ENCODE data around the gene MAGI2. TPM values are rescaled to one million over a fixed set of nuclear protein-coding genes. Genes with fewer than 3 reads are reported as not detected.

The MAGI2 gene
- total RNA-seq, 1 experiment from 2014 or later, result 14.3 TPM

DNA sequence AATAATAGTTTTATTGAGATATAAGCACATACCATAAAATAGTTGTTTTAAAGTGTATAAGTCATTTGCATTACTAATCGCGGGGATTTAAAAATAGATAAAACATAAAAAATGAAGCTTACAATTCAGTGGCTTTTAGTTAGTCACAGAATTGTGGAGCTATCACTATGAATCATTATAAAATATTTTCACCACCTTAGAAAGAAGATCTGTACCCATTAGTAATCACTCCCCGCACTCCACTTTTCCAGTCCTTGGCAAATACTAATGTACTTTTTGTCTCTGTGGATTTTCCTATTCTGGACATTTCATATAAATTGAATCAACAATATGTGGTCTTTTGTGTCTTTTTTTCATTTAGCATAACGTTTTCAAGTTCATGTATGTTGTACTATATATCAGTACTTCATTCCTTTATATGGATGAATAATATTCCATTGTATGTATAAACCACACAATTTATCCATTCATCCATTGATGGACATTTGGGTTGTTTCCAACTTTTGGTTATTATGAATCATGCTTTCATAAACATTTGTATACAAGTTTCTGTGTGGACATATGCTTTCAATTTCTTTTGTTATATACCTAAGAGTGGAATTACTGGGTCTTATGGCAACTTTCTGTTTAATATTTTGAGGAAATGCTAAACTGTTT lies 162.5 kb downstream of the MAGI2 start:
- no peaks in the 10 kb centered on the region for H3K79me1 ChIP-seq (ENCODE audit: insufficient read depth, low read depth, low read length, poor library complexity, severe bottlenecking)
- H3K27ac ChIP-seq (ENCODE audit: insufficient read length, low read depth, low read length), result no peak overlapping the region
- DNase-seq, result no peak
- H3K4ac ChIP-seq (ENCODE audit: low read depth, low read length), result no peak overlapping the region
- H4K5ac ChIP-seq (ENCODE audit: insufficient read length, low read depth, low read length), result no peak overlapping the region
- no peak overlapping the region for H3K56ac ChIP-seq (ENCODE audit: insufficient read length, low read depth, low read length)
- no peaks in the 10 kb centered on the region for H3K9me3 Mint-ChIP-seq
- no peaks in the 10 kb centered on the region for H4K20me1 ChIP-seq (ENCODE audit: control insufficient read depth, insufficient read depth, insufficient read length)
- H3K9ac ChIP-seq (ENCODE audit: extremely low read depth, insufficient read length, low read length), result no peak overlapping the region
- H2BK5ac ChIP-seq (ENCODE audit: insufficient read length, low read length), result no peak overlapping the region
- H3K14ac ChIP-seq (ENCODE audit: insufficient read depth, low read length), result no peak overlapping the region
- TF ChIP-seq, protein P1, sequence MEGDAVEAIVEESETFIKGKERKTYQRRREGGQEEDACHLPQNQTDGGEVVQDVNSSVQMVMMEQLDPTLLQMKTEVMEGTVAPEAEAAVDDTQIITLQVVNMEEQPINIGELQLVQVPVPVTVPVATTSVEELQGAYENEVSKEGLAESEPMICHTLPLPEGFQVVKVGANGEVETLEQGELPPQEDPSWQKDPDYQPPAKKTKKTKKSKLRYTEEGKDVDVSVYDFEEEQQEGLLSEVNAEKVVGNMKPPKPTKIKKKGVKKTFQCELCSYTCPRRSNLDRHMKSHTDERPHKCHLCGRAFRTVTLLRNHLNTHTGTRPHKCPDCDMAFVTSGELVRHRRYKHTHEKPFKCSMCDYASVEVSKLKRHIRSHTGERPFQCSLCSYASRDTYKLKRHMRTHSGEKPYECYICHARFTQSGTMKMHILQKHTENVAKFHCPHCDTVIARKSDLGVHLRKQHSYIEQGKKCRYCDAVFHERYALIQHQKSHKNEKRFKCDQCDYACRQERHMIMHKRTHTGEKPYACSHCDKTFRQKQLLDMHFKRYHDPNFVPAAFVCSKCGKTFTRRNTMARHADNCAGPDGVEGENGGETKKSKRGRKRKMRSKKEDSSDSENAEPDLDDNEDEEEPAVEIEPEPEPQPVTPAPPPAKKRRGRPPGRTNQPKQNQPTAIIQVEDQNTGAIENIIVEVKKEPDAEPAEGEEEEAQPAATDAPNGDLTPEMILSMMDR (conservative IDR thresholded peaks at IDR 0.05), result no peak
- no peak overlapping the region for H2BK15ac ChIP-seq (ENCODE audit: low read depth, low read length)
- H3K27me3 Mint-ChIP-seq (ENCODE audit: low read depth), result peaks cover 2% of the 10 kb centered on the region; the same call in 1 of the 2 replicates
- H3T11ph ChIP-seq (ENCODE audit: low read length), result no peak overlapping the region
- no peaks in the 10 kb centered on the region for H3K9me3 ChIP-seq (ENCODE audit: control insufficient read depth, low read depth, low read length)
- H3K27me3 ChIP-seq (ENCODE audit: insufficient read depth, low read length), result no peaks in the 10 kb centered on the region
- H3K23ac ChIP-seq (ENCODE audit: insufficient read length, low read depth, low read length), result no peak overlapping the region
- H2BK20ac ChIP-seq (ENCODE audit: low read depth, low read length, poor library complexity, severe bottlenecking), result no peak overlapping the region
- no peaks in the 10 kb centered on the region for H3K4me1 ChIP-seq (ENCODE audit: insufficient read depth, low read length)
- WGBS (ENCODE audit: extremely low coverage, insufficient read length, low lambda C conversion rate), result no CpG with 5 or more reads among the region's 4 CpGs
- H3K27ac Mint-ChIP-seq, result no peak overlapping the region
- no peak overlapping the region for H4K8ac ChIP-seq (replicated peaks; ENCODE audit: insufficient read length, low read depth, low read length)
- no peak overlapping the region for H2BK120ac ChIP-seq (ENCODE audit: low read depth, low read length, poor library complexity, severe bottlenecking)
- H3K36me3 Mint-ChIP-seq (ENCODE audit: insufficient read depth in 1 of 3, low read depth in 3 of 3), result no peaks in the 10 kb centered on the region
- no peaks in the 10 kb centered on the region for H3K79me2 ChIP-seq (ENCODE audit: insufficient read depth, low read length)
- no peaks in the 10 kb centered on the region for H3K23me2 ChIP-seq (ENCODE audit: insufficient read length, low read depth, low read length, poor library complexity, severe bottlenecking)
- no peak overlapping the region for H2AK5ac ChIP-seq (ENCODE audit: insufficient read length, low read length)
- H3K4me2 ChIP-seq (ENCODE audit: insufficient read depth, insufficient read length, low read length), result no peak overlapping the region
- H2AFZ ChIP-seq (ENCODE audit: low read length), result no peak overlapping the region
- no peak overlapping the region for H3K18ac ChIP-seq (ENCODE audit: insufficient read length, low read depth, low read length)
- H4K91ac ChIP-seq (ENCODE audit: insufficient read length, low read depth, low read length), result no peak overlapping the region
- H3K4me3 Mint-ChIP-seq, result no peak overlapping the region
- H3K4me1 Mint-ChIP-seq, result no peaks in the 10 kb centered on the region; a peak in 1 of 4 replicates
- no peak overlapping the region for H2BK12ac ChIP-seq (ENCODE audit: insufficient read length, low read depth, low read length)
